GM12891 (cell line): ENCODE results near the gene ADGRB2.

Experiments used
- PAX5 ChIP-seq: IDR thresholded peaks from 2 replicates; pipeline ENCODE4 v1.6.1; 2011; ENCODE audit warnings: low read length, moderate library complexity, mild to moderate bottlenecking; ENCODE audit not compliant: insufficient read depth, severe bottlenecking
- POLR2A ChIP-seq: IDR thresholded peaks from 2 replicates; pipeline ENCODE4 v1.6.1; 2011; ENCODE audit warnings: low read depth, low read length, control low read depth
- POLR2AphosphoS5 ChIP-seq: IDR thresholded peaks from 2 replicates; pipeline ENCODE4 v1.6.1; 2011; ENCODE audit warnings: low read depth, low read length, control low read depth
- POU2F2 ChIP-seq: IDR thresholded peaks from 2 replicates; pipeline ENCODE4 v1.6.1; 2011; ENCODE audit warnings: low read depth, mild to moderate bottlenecking, control low read depth, low read length, moderate library complexity
- SPI1 ChIP-seq: IDR thresholded peaks from 2 replicates; pipeline ENCODE4 v1.6.1; 2011; ENCODE audit warnings: low read depth, low read length, control low read depth
- TAF1 ChIP-seq: IDR thresholded peaks from 2 replicates; pipeline ENCODE4 v1.6.1; 2011; ENCODE audit warnings: low read depth, low read length, control low read depth

GRCh38 chr1:31677949-31678348 is 86.2 kb downstream of the ADGRB2 start:
- TF ChIP-seq TAF1: no peak
- no peak for TF ChIP-seq POLR2AphosphoS5
- TF ChIP-seq POLR2A: no peak
- TF ChIP-seq PAX5: no peak
- no peak for TF ChIP-seq SPI1
- TF ChIP-seq POU2F2: no peak
